ENCODE results near the gene RASSF4. TPM values are rescaled to one million over a fixed set of nuclear protein-coding genes. Genes with fewer than 3 reads are reported as not detected.

RASSF4 gene
- total RNA-seq, 1 experiment from 2014 or later = 2.8 TPM

- 0 out of 2 replicates have a peak, but pooled peaks have one; percentile 22 for ATAC-seq
- CTCF ChIA-PET = no interaction called here
- Histone ChIP-seq H3K27ac (ENCODE audit: low read depth, low read length) (no peak overlapping the region), H3K9me3 (ENCODE audit: control insufficient read depth in 1 of 2, insufficient read depth in 1 of 2, low read depth in 1 of 2, low read length in 2 of 2) (no peaks in the 10 kb centered on the region), H3K4me1 (ENCODE audit: control insufficient read depth in 1 of 2, insufficient read depth in 2 of 2, low read length in 2 of 2) (no peaks in the 10 kb centered on the region), H3K9me2 (ENCODE audit: insufficient read depth) (no peaks in the 10 kb centered on the region), H3K4me2 (ENCODE audit: low read length) (no peak overlapping the region), H3K9ac (ENCODE audit: low read length) (no peak overlapping the region), H3K27me3 (ENCODE audit: insufficient read depth, low read length) (no peaks in the 10 kb centered on the region), H4K20me1 (ENCODE audit: insufficient read depth) (no peaks in the 10 kb centered on the region), H3K79me2 (ENCODE audit: insufficient read depth, low read length) (no peaks in the 10 kb centered on the region), H3K36me3 (ENCODE audit: control insufficient read depth in 1 of 2, insufficient read depth in 2 of 2, low read length in 2 of 2) (no peaks in the 10 kb centered on the region), H3K4me3 (replicated peaks in 1 of 2; ENCODE audit: low read depth in 1 of 2, low read length in 2 of 2) (no peak overlapping the region), H2AFZ (ENCODE audit: low read depth, low read length, poor library complexity, severe bottlenecking) (no peak overlapping the region)
- no TSS peak for BruUV-seq (replicated peaks)
- POLR2A ChIA-PET = no interaction called here
- RAD21 ChIA-PET (ENCODE audit: low non-redundant PET in 1 of 2, low total read pairs in 2 of 2, uncharacterized antibody in 2 of 2, unreplicated experiment in 2 of 2) = interaction anchor here in 1 of 2 experiments (0.6 kb wide), 1 partner anchor 23 kb away, joined by 3 read pairs; no protein-coding TSS in a partner anchor
- DNase-seq (ENCODE audit: low read depth, low spot score) = no peak
- intact Hi-C loops (cut with micrococcal nuclease) = no loop called here
- TF ChIP-seq ATF3 (IDR thresholded peaks at IDR 0.05) (no peak), SRF (IDR thresholded peaks at IDR 0.05; ENCODE audit: low read depth) (no peak), SIN3A (IDR thresholded peaks at IDR 0.05; ENCODE audit: low read depth) (no peak), ZNF274 (IDR thresholded peaks at IDR 0.05; ENCODE audit: low read depth, low read length) (no peak), ZFX (IDR thresholded peaks at IDR 0.05) (no peak), JUND (IDR thresholded peaks at IDR 0.05) (no peak), SP1 (IDR thresholded peaks at IDR 0.05; ENCODE audit: low read depth) (no peak), CEBPB (IDR thresholded peaks at IDR 0.05; ENCODE audit: low read depth) (no peak), ZBTB33 (IDR thresholded peaks at IDR 0.05; ENCODE audit: extremely low read depth, insufficient replicate concordance, low read length) (no peak), ELF1 (IDR thresholded peaks at IDR 0.05; ENCODE audit: borderline replicate concordance, low read depth) (no peak), MAX (IDR thresholded peaks at IDR 0.05) (no peak)
Measured at GRCh38 chr10:44952779-44953231, 6.8 kb upstream of the RASSF4 start.
